Spleen (tissue), 11 donors: ENCODE measurements around the gene LCN10. TPM values are rescaled to one million over a fixed set of nuclear protein-coding genes. Genes with fewer than 3 reads are reported as not detected.
A peak's percentile ranks its signal among the peaks of the same experiment; 100 is the strongest.

Experiments
- DNase-seq: peaks from one replicate; pipeline ENCODE4 v3.0.0-alpha.2; 2020
- H3K27ac ChIP-seq, 8 donors: fragments of 200-600 bp; sonication (generic) in 7 of 8; 1 replicate in 4 of 8; 2 replicates in 4 of 8; pipeline versions ENCODE4 v1.5.0 to v1.8.0; 2016 to 2021; ENCODE audit warnings: inconsistent platforms in 4 of 8, mild to moderate bottlenecking in 4 of 8, moderate library complexity in 1 of 8
- H3K27me3 ChIP-seq, 7 donors: fragments of 200-600 bp; sonication (generic) in 6 of 7; replicated peaks in 1 of 7; 1 replicate in 4 of 7; 2 replicates in 3 of 7; pipeline versions ENCODE4 v1.5.0 to v1.8.0; 2016 to 2021; ENCODE audit warnings: inconsistent platforms in 3 of 7, mild to moderate bottlenecking in 1 of 7
- H3K36me3 ChIP-seq, 6 donors: fragments of 200-600 bp; sonication (generic) in 5 of 6; 1 replicate in 4 of 6; 2 replicates in 2 of 6; pipeline versions ENCODE4 v1.5.0 to v1.8.0; 2016 to 2021; ENCODE audit warnings: inconsistent platforms in 2 of 6
- H3K4me1 ChIP-seq, 6 donors: fragments of 200-600 bp; sonication (generic) in 5 of 6; 1 replicate in 3 of 6; 2 replicates in 3 of 6; pipeline versions ENCODE4 v1.5.0 to v1.8.0; 2016 to 2021; ENCODE audit warnings: inconsistent platforms in 3 of 6
- H3K4me3 ChIP-seq, 8 donors: fragments of 200-600 bp; sonication (generic) in 7 of 8; 1 replicate in 4 of 8; 2 replicates in 4 of 8; pipeline versions ENCODE4 v1.5.0 to v1.8.0; 2016 to 2021; ENCODE audit warnings: inconsistent platforms in 4 of 8, mild to moderate bottlenecking in 4 of 8, moderate library complexity in 2 of 8
- H3K9me3 ChIP-seq, 8 donors: fragments of 200-600 bp; sonication (generic) in 7 of 8; 1 replicate in 4 of 8; 2 replicates in 4 of 8; pipeline versions ENCODE4 v1.5.0 to v1.8.0; 2016 to 2021; ENCODE audit warnings: inconsistent platforms in 4 of 8
- CTCF ChIP-seq, 11 experiments: fragments of 200-600 bp in 7 of 11; fragments of 450-650 bp in 4 of 11; sonication (generic) in 4 of 11; IDR thresholded peaks in 8 of 11; conservative IDR thresholded peaks in 3 of 11; 1 replicate in 7 of 11; 2 replicates in 4 of 11; pipeline versions ENCODE4 v1.4.0 to v1.8.0; 2016 to 2021; ENCODE audit warnings: antibody characterized with exemption in 11 of 11, inconsistent platforms in 4 of 11, mild to moderate bottlenecking in 1 of 11
- POLR2A ChIP-seq, 3 donors: fragments of 450-650 bp; IDR thresholded peaks; one replicate each; pipeline ENCODE4 v1.5.1; 2017; ENCODE audit warnings: antibody characterized with exemption in 3 of 3, mild to moderate bottlenecking in 1 of 3
- POLR2AphosphoS5 ChIP-seq, 3 donors: sonication (generic); formaldehyde crosslinking; IDR thresholded peaks; one replicate each; pipeline ENCODE4 v1.5.1; 2017; ENCODE audit warnings: antibody characterized with exemption in 3 of 3
- WGBS, 5 donors: extraction: QIAGEN DNeasy Blood & Tissue Kit in 3 of 5; methylation state at CpG; one replicate each; pipeline versions ENCODE4 v1.1.5 to v1.1.7; 2013 to 2018; 5-methylcytosine and 5-hydroxymethylcytosine counted together
- intact Hi-C: fragments of 100-400 bp; cut with DNase I; formaldehyde crosslinking; loops from one replicate; pipeline ENCODE4 v1.15.0; 2023; ENCODE audit warnings: low total_unique reads
- polyA plus RNA-seq, 3 donors: library from polyadenylated mRNA; stranded (reverse); fragments of 200-250 nt; gene quantifications; one replicate each; pipeline ENCODE4 v1.2.1, GENCODE V29; 2013
- total RNA-seq, 7 donors: library from RNA; depleted of rRNA in 3 of 7; stranded (reverse); fragments of >200 nt in 3 of 7; fragmentation: NEBNext Ultra II Directional in 4 of 7; extraction: Animal tissue kit (Norgen Biotek cat#: 25700) in 4 of 7; gene quantifications; one replicate each; pipeline versions ENCODE4 v1.1.0 to v1.2.1, GENCODE V29; 2016 to 2021
- donor health status: healthy with polysubstance abuse.
- donor health status: DM: no; HTN: no; CAD: no; lungs with moderate emphysema.
- donor health status: DM: no; HTN: no; CAD: no.
- donor health status: Bipolar disorder and iron deficiency.
- donor health status: healthy.
- donor health status: DM: no; HTN: no; CAD: no.
- donor health status: DM: yes; HTN: yes; CAD: no.

Gene LCN10
- total and polyA plus RNA-seq, 10 donors, result 7.2 to 41.3 (median 15.8) TPM

DNA sequence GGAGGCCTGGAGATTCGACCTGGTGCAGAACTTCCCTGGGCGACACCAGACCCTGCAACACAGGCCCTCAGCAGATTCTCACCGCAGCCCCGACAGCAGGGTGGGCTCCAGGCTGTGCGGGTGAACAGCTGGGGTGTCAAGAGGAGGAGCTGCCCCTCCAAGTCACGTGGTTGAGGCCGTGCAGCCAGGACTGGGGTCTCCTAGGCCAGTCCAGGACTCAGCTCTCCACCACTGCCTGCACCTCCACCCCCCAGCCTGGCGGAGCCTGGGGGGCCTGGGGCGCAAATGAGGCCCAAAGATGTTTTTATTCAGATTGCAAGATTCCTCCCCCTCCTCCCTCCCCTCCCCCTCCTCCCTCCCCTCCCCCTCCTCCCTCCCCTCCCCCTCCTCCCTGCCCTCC is 46.2 kb downstream of the LCN10 start:
- no peak for DNase-seq
- Histone ChIP-seq H3K27ac (peak overlapping the region in 1 of 8 donors; percentile 33), H3K4me3 (no peak overlapping the region), H3K9me3 (no peaks in the 10 kb centered on the region), H3K27me3 (peaks cover 0 to 63% (median 8%) of the 10 kb centered on the region in 7 donors), H3K36me3 (no peaks in the 10 kb centered on the region), H3K4me1 (peaks cover 10 to 84% (median 53%) of the 10 kb centered on the region in 6 donors)
- intact Hi-C loops, result no loop called here
- WGBS, 5 donors, result 49 to 88% (median 79%) methylated on average over 5 to 9 of the region's 9 CpGs
- TF ChIP-seq POLR2A (IDR thresholded peaks at IDR 0.05) (no peak), CTCF (IDR thresholded peaks at IDR 0.05 in 8 of 11, conservative IDR thresholded peaks at IDR 0.05 in 3 of 11) (no peak), POLR2AphosphoS5 (IDR thresholded peaks at IDR 0.05) (no peak)

DNA sequence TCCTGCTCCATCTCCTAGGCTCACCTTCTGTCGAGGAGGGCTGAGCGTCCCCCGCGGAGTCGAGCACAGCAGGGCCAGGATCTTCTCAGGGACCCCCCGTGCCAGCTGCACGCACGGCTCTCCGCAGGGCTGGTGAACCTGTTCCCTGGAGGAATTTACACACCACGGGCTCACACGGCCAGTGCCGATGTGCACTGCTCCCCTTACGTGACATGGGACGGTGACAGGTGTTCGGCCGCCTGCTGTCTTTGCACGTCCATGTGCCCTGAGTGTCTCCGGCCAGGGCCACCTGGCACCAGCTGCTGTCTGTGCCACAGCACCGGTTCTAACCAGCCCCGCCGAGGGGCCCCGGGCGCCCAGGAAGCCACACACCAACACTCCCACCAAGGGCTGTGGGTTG is 46.8 kb downstream of the LCN10 start:
- 53 to 65% (median 61%) methylated on average over 16 to 23 of the region's 23 CpGs for WGBS, 5 donors
- Histone ChIP-seq H3K27me3 (peaks cover 0 to 57% (median 8%) of the 10 kb centered on the region in 7 donors), H3K4me1 (peaks cover 9 to 79% (median 47%) of the 10 kb centered on the region in 6 donors), H3K36me3 (no peaks in the 10 kb centered on the region), H3K9me3 (no peaks in the 10 kb centered on the region), H3K4me3 (no peak overlapping the region), H3K27ac (no peak overlapping the region)
- intact Hi-C loops, result no loop called here
- DNase-seq, result no peak
- TF ChIP-seq POLR2AphosphoS5 (IDR thresholded peaks at IDR 0.05) (no peak), CTCF (IDR thresholded peaks at IDR 0.05 in 8 of 11, conservative IDR thresholded peaks at IDR 0.05 in 3 of 11) (no peak), POLR2A (IDR thresholded peaks at IDR 0.05) (no peak)

GRCh38 chr9:136695435-136695895 is 47.3 kb downstream of the LCN10 start:
- no peak overlapping the region for H3K4me3 ChIP-seq
- no peak for DNase-seq
- H3K9me3 ChIP-seq, result no peaks in the 10 kb centered on the region
- peaks cover 0 to 53% (median 8%) of the 10 kb centered on the region in 7 donors for H3K27me3 ChIP-seq
- TF ChIP-seq CTCF (IDR thresholded peaks at IDR 0.05 in 8 of 11, conservative IDR thresholded peaks at IDR 0.05 in 3 of 11) (no peak), POLR2A (IDR thresholded peaks at IDR 0.05) (no peak), POLR2AphosphoS5 (IDR thresholded peaks at IDR 0.05) (no peak)
- peaks cover 4 to 74% (median 43%) of the 10 kb centered on the region in 6 donors for H3K4me1 ChIP-seq
- no peak overlapping the region for H3K27ac ChIP-seq
- intact Hi-C loops, result no loop called here
- 77 to 90% (median 81%) methylated on average over 4 to 10 of the region's 10 CpGs for WGBS, 5 donors
- H3K36me3 ChIP-seq, result no peaks in the 10 kb centered on the region

- H3K27ac ChIP-seq, result no peak overlapping the region
- peaks cover 0 to 68% (median 37%) of the 10 kb centered on the region in 6 donors for H3K4me1 ChIP-seq
- TF ChIP-seq POLR2AphosphoS5 (IDR thresholded peaks at IDR 0.05) (no peak), CTCF (IDR thresholded peaks at IDR 0.05 in 8 of 11, conservative IDR thresholded peaks at IDR 0.05 in 3 of 11) (no peak), POLR2A (IDR thresholded peaks at IDR 0.05) (no peak)
- DNase-seq, result no peak
- WGBS, 5 donors, result 80 to 93% (median 86%) methylated on average over 11 of the region's 11 CpGs
- H3K4me3 ChIP-seq, result no peak overlapping the region
- no peaks in the 10 kb centered on the region for H3K9me3 ChIP-seq
- H3K36me3 ChIP-seq, result no peaks in the 10 kb centered on the region
- intact Hi-C loops, result no loop called here
- H3K27me3 ChIP-seq, result peaks cover 0 to 47% (median 8%) of the 10 kb centered on the region in 7 donors
Observed at GRCh38 chr9:136694872-136695247, 47.9 kb downstream of the LCN10 start.
